ENCODE data around the gene BBLN. TPM values are rescaled to one million over a fixed set of nuclear protein-coding genes. Genes with fewer than 3 reads are reported as not detected.

BBLN gene
- total and polyA plus RNA-seq, 11 donors = 29.9 to 280 (median 47.3) TPM

DNA sequence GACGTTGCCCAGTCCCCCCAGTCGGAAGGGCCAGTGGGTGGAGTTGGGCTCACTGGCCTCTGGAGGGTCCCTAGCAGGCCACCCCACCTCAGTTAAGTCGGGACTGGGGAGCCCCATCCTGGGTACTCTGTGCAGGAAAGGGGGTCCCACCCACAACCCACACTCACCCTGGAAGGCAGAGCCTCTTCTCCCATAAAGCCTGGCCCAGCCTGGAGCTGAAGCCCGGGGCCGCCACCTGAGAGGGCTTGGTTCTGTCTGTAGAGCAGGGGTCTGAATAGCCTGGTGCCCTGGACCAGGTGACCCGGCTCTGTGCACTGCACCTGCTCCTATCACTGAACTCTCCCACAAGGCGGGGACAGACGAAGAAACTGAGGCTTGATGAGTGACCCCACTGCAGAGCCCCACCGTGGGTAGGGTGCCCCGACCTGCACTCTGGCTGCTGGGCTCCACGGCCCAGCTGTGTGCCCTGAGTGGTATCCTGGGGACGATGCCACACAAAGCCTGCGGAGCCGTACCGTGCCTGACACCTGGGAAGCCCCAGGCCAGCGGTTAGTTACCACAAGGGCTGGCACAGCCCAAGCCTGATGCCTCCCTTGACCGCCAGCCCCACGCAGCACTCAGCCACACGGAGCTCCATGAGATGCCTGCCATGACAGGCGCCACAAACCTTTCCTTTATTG is 39.9 kb upstream of the BBLN start:
- ATAC-seq = no peak
- DNase-seq = peak in 3 of 5 donors; percentile 23 to 52 (median 24)
- intact Hi-C loops (cut with DNase I) = no loop called here

DNA sequence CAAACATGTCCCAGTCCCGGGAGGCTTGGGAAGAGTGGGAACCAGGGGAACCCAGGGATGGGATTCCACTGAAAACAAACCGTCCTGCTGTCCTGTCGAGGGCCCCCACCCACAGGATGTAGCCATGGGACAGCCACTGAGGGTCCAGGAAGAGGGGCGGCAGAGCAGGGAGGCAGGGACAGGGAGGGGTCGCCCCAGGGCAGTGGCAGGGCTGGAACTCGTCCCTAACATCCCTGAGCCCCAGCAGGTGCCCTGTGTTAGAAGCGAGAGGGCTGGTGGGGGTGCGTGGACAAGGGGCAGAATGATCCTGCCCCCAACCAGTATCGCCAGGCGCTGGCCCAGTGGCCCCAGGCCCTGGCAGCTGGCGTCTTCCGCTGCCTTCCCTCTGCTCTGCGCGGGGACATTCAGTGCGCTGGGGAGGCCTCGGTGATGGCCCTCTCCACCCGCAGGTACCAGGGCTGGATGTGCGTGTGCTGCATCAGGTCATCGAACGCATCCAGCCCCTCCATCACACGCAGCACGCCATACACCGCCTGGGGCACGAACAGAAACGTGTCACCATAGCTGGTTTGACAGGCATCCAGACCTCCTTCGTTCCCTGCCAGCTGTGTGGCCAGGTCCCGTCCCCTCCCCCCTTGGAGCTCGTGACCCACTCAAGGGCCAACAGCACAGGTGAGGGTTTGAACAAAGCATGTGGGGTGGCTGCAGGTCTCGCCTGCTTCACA is 39.2 kb upstream of the BBLN start:
- Histone ChIP-seq H3K4me3 (no peak overlapping the region), H3K27ac (no peak overlapping the region), H3K27me3 (no peaks in the 10 kb centered on the region), H3K9me3 (no peaks in the 10 kb centered on the region), H3K4me1 (peaks cover 0 to 23% (median 16%) of the 10 kb centered on the region in 12 donors), H3K36me3 (peaks cover 0 to 50% (median 46%) of the 10 kb centered on the region in 9 donors)
- WGBS, 4 donors = 81% methylated on average over 29 of the region's 29 CpGs
- TF ChIP-seq, protein P1, sequence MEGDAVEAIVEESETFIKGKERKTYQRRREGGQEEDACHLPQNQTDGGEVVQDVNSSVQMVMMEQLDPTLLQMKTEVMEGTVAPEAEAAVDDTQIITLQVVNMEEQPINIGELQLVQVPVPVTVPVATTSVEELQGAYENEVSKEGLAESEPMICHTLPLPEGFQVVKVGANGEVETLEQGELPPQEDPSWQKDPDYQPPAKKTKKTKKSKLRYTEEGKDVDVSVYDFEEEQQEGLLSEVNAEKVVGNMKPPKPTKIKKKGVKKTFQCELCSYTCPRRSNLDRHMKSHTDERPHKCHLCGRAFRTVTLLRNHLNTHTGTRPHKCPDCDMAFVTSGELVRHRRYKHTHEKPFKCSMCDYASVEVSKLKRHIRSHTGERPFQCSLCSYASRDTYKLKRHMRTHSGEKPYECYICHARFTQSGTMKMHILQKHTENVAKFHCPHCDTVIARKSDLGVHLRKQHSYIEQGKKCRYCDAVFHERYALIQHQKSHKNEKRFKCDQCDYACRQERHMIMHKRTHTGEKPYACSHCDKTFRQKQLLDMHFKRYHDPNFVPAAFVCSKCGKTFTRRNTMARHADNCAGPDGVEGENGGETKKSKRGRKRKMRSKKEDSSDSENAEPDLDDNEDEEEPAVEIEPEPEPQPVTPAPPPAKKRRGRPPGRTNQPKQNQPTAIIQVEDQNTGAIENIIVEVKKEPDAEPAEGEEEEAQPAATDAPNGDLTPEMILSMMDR (IDR thresholded peaks at IDR 0.05) = no peak
- no peak for TF ChIP-seq POLR2A (IDR thresholded peaks at IDR 0.05)
- ATAC-seq = no peak
- peak in 3 of 5 donors; percentile 14 to 50 (median 28) for DNase-seq
- intact Hi-C loops (cut with DNase I) = no loop called here

More for the DNA sequence above, 39.9 kb upstream of the BBLN start:
- Histone ChIP-seq H3K4me3 (no peak overlapping the region), H3K36me3 (peaks cover 0 to 51% (median 46%) of the 10 kb centered on the region in 9 donors), H3K9me3 (no peaks in the 10 kb centered on the region), H3K4me1 (peaks cover 0 to 16% (median 9%) of the 10 kb centered on the region in 12 donors), H3K27ac (no peak overlapping the region), H3K27me3 (no peaks in the 10 kb centered on the region)
- no peak for TF ChIP-seq POLR2A (IDR thresholded peaks at IDR 0.05)
- TF ChIP-seq, protein P1 (IDR thresholded peaks at IDR 0.05) = no peak
- WGBS, 4 donors = 86 to 89% (median 88%) methylated on average over 16 to 20 of the region's 20 CpGs

DNA sequence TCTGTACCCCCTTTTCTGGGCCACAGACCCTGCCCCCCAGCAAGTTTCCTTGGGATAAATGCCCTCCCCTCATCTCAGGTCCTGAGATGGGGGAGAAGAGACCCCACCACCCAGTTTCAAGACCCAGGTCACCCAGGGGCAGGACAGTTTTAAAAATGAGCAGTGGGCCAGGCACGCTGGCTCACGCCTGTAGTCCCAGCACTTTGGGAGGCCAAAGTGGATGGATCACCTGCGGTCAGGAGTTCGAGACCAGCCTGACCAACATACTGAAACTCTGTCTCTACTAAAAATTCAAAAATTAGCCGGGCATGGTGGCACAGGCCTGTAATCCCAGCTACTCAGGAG is 38.6 kb upstream of the BBLN start:
- Histone ChIP-seq H3K4me1 (peaks cover 0 to 28% (median 21%) of the 10 kb centered on the region in 12 donors), H3K4me3 (no peak overlapping the region), H3K36me3 (peaks cover 0 to 50% (median 46%) of the 10 kb centered on the region in 9 donors), H3K9me3 (no peaks in the 10 kb centered on the region), H3K27ac (no peak overlapping the region), H3K27me3 (no peaks in the 10 kb centered on the region)
- 96 to 97% (median 96%) methylated on average over 4 to 5 of the region's 5 CpGs for WGBS, 4 donors
- DNase-seq (peak in 2 of 5 donors; percentile 6 to 22), ATAC-seq (no peak)
- intact Hi-C loops (cut with DNase I) = no loop called here
- no peak for TF ChIP-seq POLR2A (IDR thresholded peaks at IDR 0.05)
- TF ChIP-seq, protein P1 (IDR thresholded peaks at IDR 0.05) = no peak
